ENCODE data around the gene BTBD16. TPM values are rescaled to one million over a fixed set of nuclear protein-coding genes. Genes with fewer than 3 reads are reported as not detected.

BTBD16 gene
- total and polyA plus RNA-seq, 2 of the 13 experiments (the other 11 are each of a cell fraction or from before 2014, with no cell fraction given): 5.0 to 11.9 TPM

DNA sequence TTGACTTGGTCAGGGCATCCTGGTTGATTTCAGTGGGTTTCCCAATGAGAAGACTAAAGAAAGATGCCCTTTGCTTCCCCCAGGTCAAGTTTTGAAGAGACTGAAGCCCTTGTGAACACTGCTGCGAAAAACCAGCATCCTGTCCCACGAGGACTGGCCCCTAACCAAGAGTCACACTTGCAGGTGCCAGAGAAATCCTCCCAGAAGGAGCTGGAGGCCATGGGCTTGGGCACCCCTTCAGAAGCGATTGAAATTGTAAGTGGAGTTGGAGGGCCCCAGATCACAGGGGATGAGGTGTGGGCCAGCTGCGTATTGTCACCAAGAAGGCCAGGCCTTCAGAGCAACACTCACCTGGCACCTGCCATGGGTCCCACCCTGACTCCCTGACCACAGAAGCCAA is 43.3 kb upstream of the BTBD16 start:
- POLR2A ChIA-PET: no interaction called here

DNA sequence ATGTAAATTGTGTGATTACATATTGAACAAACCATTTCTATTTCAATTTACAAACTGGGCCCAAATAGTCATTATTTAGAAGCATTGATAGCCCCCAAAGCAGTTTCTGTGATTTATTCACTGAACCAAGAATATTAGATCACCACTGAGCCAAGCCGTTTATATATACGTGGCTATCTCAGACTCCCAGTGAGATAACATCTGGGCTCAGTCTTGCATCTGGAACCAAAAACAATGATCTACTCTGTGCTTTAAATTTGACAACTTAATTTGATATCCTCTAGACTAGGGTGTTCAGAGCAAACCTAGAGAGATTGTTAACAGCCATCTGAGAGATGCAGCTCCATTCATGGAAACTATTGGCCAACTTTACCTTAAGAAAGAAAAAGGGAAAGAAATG is 41.4 kb upstream of the BTBD16 start:
- Histone ChIP-seq H3K79me2 (ENCODE audit: insufficient read depth, low read length) (no peaks in the 10 kb centered on the region), H3K27ac (ENCODE audit: extremely low read length, insufficient read depth, low read length) (no peak overlapping the region), H3K4me2 (ENCODE audit: low read depth, low read length) (no peak overlapping the region), H2AFZ (ENCODE audit: low read length) (no peak overlapping the region), H3K9me3 (ENCODE audit: low read length) (no peaks in the 10 kb centered on the region), H3K4me1 (ENCODE audit: insufficient read depth, low read length) (no peaks in the 10 kb centered on the region), H3K36me3 (replicated peaks in 1 of 2; ENCODE audit: control insufficient read depth in 1 of 2, insufficient read depth in 2 of 2, low read length in 2 of 2) (peaks cover 34 to 63% of the 10 kb centered on the region in 2 experiments), H3K27me3 (ENCODE audit: control insufficient read depth in 1 of 2, insufficient read depth in 2 of 2, low read length in 2 of 2) (no peaks in the 10 kb centered on the region), H4K20me1 (ENCODE audit: insufficient read depth, low read length) (no peaks in the 10 kb centered on the region), H3K9ac (ENCODE audit: insufficient read depth, low read depth, low read length) (no peak overlapping the region), H3K4me3 (replicated peaks in 1 of 3; ENCODE audit: insufficient read depth in 1 of 3, low read depth in 2 of 3, low read length in 3 of 3) (no peak overlapping the region)
- ATAC-seq (no peak), FAIRE-seq (no peak), DNase-seq (ENCODE audit: low spot score) (no peak)
- 95% methylated on average over 2 of the region's 2 CpGs for WGBS (ENCODE audit: low lambda C conversion rate)
- CTCF ChIA-PET (ENCODE audit: low intra/inter-chr PET ratio, low total read pairs): no interaction called here
- POLR2A ChIA-PET: no interaction called here
- in situ Hi-C loops (cut with HindIII; ENCODE audit: extremely low pct_ligation_motif_present, low pct_unique_long_range_greater_than_20kb): no loop called here
- BruUV-seq (replicated peaks): no TSS peak
- TF ChIP-seq, protein P1, sequence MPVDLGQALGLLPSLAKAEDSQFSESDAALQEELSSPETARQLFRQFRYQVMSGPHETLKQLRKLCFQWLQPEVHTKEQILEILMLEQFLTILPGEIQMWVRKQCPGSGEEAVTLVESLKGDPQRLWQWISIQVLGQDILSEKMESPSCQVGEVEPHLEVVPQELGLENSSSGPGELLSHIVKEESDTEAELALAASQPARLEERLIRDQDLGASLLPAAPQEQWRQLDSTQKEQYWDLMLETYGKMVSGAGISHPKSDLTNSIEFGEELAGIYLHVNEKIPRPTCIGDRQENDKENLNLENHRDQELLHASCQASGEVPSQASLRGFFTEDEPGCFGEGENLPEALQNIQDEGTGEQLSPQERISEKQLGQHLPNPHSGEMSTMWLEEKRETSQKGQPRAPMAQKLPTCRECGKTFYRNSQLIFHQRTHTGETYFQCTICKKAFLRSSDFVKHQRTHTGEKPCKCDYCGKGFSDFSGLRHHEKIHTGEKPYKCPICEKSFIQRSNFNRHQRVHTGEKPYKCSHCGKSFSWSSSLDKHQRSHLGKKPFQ (CRISPR knock-in tag; IDR thresholded peaks at IDR 0.05; ENCODE audit: insufficient replicate concordance): no peak
- TF ChIP-seq YEATS4 (CRISPR knock-in tag; IDR thresholded peaks at IDR 0.05; ENCODE audit: borderline replicate concordance) (no peak), ZSCAN29 (CRISPR knock-in tag; conservative IDR thresholded peaks at IDR 0.05) (no peak), ZNF451 (CRISPR knock-in tag; IDR thresholded peaks at IDR 0.05) (no peak), SP4 (CRISPR knock-in tag; IDR thresholded peaks at IDR 0.05) (no peak), ZNF543 (CRISPR knock-in tag; IDR thresholded peaks at IDR 0.05) (no peak), ZNF263 (CRISPR knock-in tag; IDR thresholded peaks at IDR 0.05) (no peak), NR2F1 (CRISPR knock-in tag; IDR thresholded peaks at IDR 0.05) (no peak)
- TF ChIP-seq, protein P2, sequence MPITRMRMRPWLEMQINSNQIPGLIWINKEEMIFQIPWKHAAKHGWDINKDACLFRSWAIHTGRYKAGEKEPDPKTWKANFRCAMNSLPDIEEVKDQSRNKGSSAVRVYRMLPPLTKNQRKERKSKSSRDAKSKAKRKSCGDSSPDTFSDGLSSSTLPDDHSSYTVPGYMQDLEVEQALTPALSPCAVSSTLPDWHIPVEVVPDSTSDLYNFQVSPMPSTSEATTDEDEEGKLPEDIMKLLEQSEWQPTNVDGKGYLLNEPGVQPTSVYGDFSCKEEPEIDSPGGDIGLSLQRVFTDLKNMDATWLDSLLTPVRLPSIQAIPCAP (CRISPR knock-in tag; IDR thresholded peaks at IDR 0.05; ENCODE audit: low read depth): no peak
- intact Hi-C loops (cut with micrococcal nuclease; ENCODE audit: unreplicated experiment): no loop called here

More for the DNA sequence above, 43.3 kb upstream of the BTBD16 start:
- FAIRE-seq: no peak
- CTCF ChIA-PET (ENCODE audit: low intra/inter-chr PET ratio, low total read pairs): no interaction called here
- 97% methylated on average over 4 of the region's 4 CpGs for WGBS (ENCODE audit: low lambda C conversion rate)
- Histone ChIP-seq H3K79me2 (ENCODE audit: insufficient read depth, low read length) (no peaks in the 10 kb centered on the region), H3K4me1 (ENCODE audit: insufficient read depth, low read length) (no peaks in the 10 kb centered on the region), H3K4me3 (replicated peaks in 1 of 3; ENCODE audit: insufficient read depth in 1 of 3, low read depth in 2 of 3, low read length in 3 of 3) (no peak overlapping the region), H2AFZ (ENCODE audit: low read length) (no peak overlapping the region), H3K9ac (ENCODE audit: insufficient read depth, low read depth, low read length) (no peak overlapping the region), H4K20me1 (ENCODE audit: insufficient read depth, low read length) (no peaks in the 10 kb centered on the region), H3K9me3 (ENCODE audit: low read length) (no peaks in the 10 kb centered on the region), H3K27ac (ENCODE audit: extremely low read length, insufficient read depth, low read length) (no peak overlapping the region), H3K36me3 (replicated peaks in 1 of 2; ENCODE audit: control insufficient read depth in 1 of 2, insufficient read depth in 2 of 2, low read length in 2 of 2) (peaks cover 34 to 78% of the 10 kb centered on the region in 2 experiments), H3K4me2 (ENCODE audit: low read depth, low read length) (no peak overlapping the region), H3K27me3 (ENCODE audit: control insufficient read depth in 1 of 2, insufficient read depth in 2 of 2, low read length in 2 of 2) (no peaks in the 10 kb centered on the region)
- BruUV-seq (replicated peaks): no TSS peak
- no peak for DNase-seq (ENCODE audit: low spot score)
- intact Hi-C loops (cut with micrococcal nuclease; ENCODE audit: unreplicated experiment) (no loop called here), in situ Hi-C loops (cut with HindIII; ENCODE audit: extremely low pct_ligation_motif_present, low pct_unique_long_range_greater_than_20kb) (no loop called here)
- no peak for ATAC-seq
- no peak for TF ChIP-seq ZNF431 (CRISPR knock-in tag; IDR thresholded peaks at IDR 0.05; ENCODE audit: borderline replicate concordance, low read depth)
- no peak for TF ChIP-seq HMGA1 (CRISPR knock-in tag; conservative IDR thresholded peaks at IDR 0.05)
- TF ChIP-seq, protein P3, sequence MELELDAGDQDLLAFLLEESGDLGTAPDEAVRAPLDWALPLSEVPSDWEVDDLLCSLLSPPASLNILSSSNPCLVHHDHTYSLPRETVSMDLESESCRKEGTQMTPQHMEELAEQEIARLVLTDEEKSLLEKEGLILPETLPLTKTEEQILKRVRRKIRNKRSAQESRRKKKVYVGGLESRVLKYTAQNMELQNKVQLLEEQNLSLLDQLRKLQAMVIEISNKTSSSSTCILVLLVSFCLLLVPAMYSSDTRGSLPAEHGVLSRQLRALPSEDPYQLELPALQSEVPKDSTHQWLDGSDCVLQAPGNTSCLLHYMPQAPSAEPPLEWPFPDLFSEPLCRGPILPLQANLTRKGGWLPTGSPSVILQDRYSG (CRISPR knock-in tag; IDR thresholded peaks at IDR 0.05): no peak

All from HepG2 (cell line).